ENCODE results near the gene ATXN7. TPM values are rescaled to one million over a fixed set of nuclear protein-coding genes. Genes with fewer than 3 reads are reported as not detected.

The ATXN7 gene
- total and polyA plus RNA-seq, 2 of the 13 experiments (the other 11 are each of a cell fraction or from before 2014, with no cell fraction given), result 13.8 to 20.0 TPM

DNA sequence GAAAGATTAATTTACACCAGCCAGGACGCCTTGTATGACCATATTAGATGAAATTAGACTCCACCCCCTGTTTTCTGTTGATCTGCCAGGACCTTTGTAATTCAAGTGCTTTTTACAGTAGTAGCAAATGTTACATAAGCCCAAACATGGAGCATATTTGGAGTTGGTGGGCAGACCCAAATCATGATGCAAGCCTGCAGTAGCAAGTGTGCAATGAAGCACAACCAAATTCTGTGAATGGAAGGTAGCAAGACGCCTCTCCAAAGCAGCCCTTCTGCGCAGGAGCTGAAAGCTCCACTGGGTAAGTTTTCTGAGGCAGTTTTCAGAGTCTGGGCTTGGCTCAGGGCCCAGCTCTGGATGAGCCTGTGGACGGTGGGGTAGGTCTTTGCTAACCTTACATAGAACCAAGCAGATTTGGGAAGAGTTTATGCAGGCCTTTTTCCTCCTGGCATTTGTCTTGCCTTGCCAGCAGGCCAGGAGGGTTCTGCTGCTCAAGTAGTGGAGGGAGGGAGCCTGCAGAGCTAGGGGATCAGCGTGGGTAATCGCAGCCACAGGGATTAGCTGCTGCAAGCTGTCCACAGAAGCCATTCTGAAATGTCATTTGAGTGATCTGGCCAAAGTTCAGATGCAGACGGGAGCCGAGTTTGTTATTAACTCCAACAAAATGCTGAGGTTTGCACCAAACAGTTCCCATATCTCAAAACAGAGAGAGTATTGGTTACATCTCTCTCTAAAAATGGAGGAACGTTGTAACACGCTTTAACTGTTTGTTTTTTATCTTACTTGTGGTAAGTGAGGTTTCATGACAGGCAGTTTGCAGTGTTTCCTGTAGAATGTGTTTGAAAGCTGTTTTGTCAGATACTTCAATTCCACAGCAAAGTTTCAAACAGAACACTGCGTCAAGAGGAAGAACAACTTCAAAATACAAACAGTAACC, 104.3 kb downstream of the ATXN7 start (continued):
- TF ChIP-seq, protein P1, sequence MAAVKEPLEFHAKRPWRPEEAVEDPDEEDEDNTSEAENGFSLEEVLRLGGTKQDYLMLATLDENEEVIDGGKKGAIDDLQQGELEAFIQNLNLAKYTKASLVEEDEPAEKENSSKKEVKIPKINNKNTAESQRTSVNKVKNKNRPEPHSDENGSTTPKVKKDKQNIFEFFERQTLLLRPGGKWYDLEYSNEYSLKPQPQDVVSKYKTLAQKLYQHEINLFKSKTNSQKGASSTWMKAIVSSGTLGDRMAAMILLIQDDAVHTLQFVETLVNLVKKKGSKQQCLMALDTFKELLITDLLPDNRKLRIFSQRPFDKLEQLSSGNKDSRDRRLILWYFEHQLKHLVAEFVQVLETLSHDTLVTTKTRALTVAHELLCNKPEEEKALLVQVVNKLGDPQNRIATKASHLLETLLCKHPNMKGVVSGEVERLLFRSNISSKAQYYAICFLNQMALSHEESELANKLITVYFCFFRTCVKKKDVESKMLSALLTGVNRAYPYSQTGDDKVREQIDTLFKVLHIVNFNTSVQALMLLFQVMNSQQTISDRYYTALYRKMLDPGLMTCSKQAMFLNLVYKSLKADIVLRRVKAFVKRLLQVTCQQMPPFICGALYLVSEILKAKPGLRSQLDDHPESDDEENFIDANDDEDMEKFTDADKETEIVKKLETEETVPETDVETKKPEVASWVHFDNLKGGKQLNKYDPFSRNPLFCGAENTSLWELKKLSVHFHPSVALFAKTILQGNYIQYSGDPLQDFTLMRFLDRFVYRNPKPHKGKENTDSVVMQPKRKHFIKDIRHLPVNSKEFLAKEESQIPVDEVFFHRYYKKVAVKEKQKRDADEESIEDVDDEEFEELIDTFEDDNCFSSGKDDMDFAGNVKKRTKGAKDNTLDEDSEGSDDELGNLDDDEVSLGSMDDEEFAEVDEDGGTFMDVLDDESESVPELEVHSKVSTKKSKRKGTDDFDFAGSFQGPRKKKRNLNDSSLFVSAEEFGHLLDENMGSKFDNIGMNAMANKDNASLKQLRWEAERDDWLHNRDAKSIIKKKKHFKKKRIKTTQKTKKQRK (IDR thresholded peaks at IDR 0.05; ENCODE audit: low read length), result no peak
- TF ChIP-seq ZNF768 (CRISPR knock-in tag; IDR thresholded peaks at IDR 0.05) (peak; percentile 40; the same call in 1 of the 2 replicates), ZSCAN9 (CRISPR knock-in tag; IDR thresholded peaks at IDR 0.05; ENCODE audit: borderline replicate concordance) (0 out of 2 replicates have a peak, but pooled peaks have one; percentile 14), ELF1 (CRISPR knock-in tag; IDR thresholded peaks at IDR 0.05) (no peak), HNRNPK (IDR thresholded peaks at IDR 0.05; ENCODE audit: low read depth, low read length, poor library complexity, severe bottlenecking) (no peak), PREB (CRISPR knock-in tag; IDR thresholded peaks at IDR 0.05) (no peak), GFI1 (CRISPR knock-in tag; IDR thresholded peaks at IDR 0.05; ENCODE audit: borderline replicate concordance) (peak; percentile 57; the same call in 1 of the 2 replicates), KMT2A (CRISPR knock-in tag; IDR thresholded peaks at IDR 0.05) (peak; percentile 79; the same call in 1 of the 2 replicates), ZFP82 (CRISPR knock-in tag; IDR thresholded peaks at IDR 0.05; ENCODE audit: borderline replicate concordance) (no peak), GMEB2 (CRISPR knock-in tag; IDR thresholded peaks at IDR 0.05; ENCODE audit: low read depth) (no peak), ZMYM2 (CRISPR knock-in tag; IDR thresholded peaks at IDR 0.05) (no peak), ZFX (CRISPR knock-in tag; IDR thresholded peaks at IDR 0.05; ENCODE audit: low read depth) (peak; percentile 66; the same call in 1 of the 2 replicates), TFDP1 (CRISPR knock-in tag; IDR thresholded peaks at IDR 0.05; ENCODE audit: borderline replicate concordance) (0 out of 2 replicates have a peak, but pooled peaks have one; percentile 9)
- TF ChIP-seq, protein P2, sequence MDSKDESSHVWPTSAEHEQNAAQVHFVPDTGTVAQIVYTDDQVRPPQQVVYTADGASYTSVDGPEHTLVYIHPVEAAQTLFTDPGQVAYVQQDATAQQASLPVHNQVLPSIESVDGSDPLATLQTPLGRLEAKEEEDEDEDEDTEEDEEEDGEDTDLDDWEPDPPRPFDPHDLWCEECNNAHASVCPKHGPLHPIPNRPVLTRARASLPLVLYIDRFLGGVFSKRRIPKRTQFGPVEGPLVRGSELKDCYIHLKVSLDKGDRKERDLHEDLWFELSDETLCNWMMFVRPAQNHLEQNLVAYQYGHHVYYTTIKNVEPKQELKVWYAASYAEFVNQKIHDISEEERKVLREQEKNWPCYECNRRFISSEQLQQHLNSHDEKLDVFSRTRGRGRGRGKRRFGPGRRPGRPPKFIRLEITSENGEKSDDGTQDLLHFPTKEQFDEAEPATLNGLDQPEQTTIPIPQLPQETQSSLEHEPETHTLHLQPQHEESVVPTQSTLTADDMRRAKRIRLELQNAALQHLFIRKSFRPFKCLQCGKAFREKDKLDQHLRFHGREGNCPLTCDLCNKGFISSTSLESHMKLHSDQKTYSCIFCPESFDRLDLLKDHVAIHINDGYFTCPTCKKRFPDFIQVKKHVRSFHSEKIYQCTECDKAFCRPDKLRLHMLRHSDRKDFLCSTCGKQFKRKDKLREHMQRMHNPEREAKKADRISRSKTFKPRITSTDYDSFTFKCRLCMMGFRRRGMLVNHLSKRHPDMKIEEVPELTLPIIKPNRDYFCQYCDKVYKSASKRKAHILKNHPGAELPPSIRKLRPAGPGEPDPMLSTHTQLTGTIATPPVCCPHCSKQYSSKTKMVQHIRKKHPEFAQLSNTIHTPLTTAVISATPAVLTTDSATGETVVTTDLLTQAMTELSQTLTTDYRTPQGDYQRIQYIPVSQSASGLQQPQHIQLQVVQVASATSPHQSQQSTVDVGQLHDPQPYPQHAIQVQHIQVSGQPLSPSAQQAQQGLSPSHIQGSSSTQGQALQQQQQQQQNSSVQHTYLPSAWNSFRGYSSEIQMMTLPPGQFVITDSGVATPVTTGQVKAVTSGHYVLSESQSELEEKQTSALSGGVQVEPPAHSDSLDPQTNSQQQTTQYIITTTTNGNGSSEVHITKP (CRISPR knock-in tag; IDR thresholded peaks at IDR 0.05; ENCODE audit: low read depth), result no peak
- TF ChIP-seq, protein P3, sequence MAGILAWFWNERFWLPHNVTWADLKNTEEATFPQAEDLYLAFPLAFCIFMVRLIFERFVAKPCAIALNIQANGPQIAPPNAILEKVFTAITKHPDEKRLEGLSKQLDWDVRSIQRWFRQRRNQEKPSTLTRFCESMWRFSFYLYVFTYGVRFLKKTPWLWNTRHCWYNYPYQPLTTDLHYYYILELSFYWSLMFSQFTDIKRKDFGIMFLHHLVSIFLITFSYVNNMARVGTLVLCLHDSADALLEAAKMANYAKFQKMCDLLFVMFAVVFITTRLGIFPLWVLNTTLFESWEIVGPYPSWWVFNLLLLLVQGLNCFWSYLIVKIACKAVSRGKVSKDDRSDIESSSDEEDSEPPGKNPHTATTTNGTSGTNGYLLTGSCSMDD (CRISPR knock-in tag; IDR thresholded peaks at IDR 0.05), result no peak

Data from HepG2 (cell line).